ENCODE results near the gene DNAH5. TPM values are rescaled to one million over a fixed set of nuclear protein-coding genes. Genes with fewer than 3 reads are reported as not detected.

Gene DNAH5
- total RNA-seq, 4 donors from 2014 or later: 0.31 to 1.4 (median 1.0) TPM

- Histone ChIP-seq H3K36me3 (no peaks in the 10 kb centered on the region), H3K9me3 (no peaks in the 10 kb centered on the region), H3K4me1 (no peaks in the 10 kb centered on the region), H3K27ac (no peak overlapping the region), H3K4me3 (no peak overlapping the region), H3K27me3 (no peaks in the 10 kb centered on the region)
- WGBS, 2 donors (ENCODE audit: low coverage in 1 of 2): 54 to 58% methylated on average over 6 to 8 of the region's 8 CpGs
- TF ChIP-seq POLR2AphosphoS5 (IDR thresholded peaks at IDR 0.05): no peak
- TF ChIP-seq EP300 (IDR thresholded peaks at IDR 0.05): no peak
- TF ChIP-seq POLR2A (IDR thresholded peaks at IDR 0.05): no peak
- TF ChIP-seq, protein P1, sequence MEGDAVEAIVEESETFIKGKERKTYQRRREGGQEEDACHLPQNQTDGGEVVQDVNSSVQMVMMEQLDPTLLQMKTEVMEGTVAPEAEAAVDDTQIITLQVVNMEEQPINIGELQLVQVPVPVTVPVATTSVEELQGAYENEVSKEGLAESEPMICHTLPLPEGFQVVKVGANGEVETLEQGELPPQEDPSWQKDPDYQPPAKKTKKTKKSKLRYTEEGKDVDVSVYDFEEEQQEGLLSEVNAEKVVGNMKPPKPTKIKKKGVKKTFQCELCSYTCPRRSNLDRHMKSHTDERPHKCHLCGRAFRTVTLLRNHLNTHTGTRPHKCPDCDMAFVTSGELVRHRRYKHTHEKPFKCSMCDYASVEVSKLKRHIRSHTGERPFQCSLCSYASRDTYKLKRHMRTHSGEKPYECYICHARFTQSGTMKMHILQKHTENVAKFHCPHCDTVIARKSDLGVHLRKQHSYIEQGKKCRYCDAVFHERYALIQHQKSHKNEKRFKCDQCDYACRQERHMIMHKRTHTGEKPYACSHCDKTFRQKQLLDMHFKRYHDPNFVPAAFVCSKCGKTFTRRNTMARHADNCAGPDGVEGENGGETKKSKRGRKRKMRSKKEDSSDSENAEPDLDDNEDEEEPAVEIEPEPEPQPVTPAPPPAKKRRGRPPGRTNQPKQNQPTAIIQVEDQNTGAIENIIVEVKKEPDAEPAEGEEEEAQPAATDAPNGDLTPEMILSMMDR (IDR thresholded peaks at IDR 0.05): no peak
- no peak for ATAC-seq
Observed at GRCh38 chr5:13939638-13940037, 4.8 kb downstream of the DNAH5 start.

GRCh38 chr5:13934921-13935320 lies 9.6 kb downstream of the DNAH5 start:
- 29 to 67% methylated on average over 1 of the region's 1 CpG for WGBS, 2 donors (ENCODE audit: low coverage in 1 of 2)
- no peak for ATAC-seq
- H3K27ac ChIP-seq: no peak overlapping the region
- no peaks in the 10 kb centered on the region for H3K27me3 ChIP-seq
- peaks cover 0 to 14% (median 0%) of the 10 kb centered on the region in 3 donors for H3K9me3 ChIP-seq
- H3K4me3 ChIP-seq: no peak overlapping the region
- no peaks in the 10 kb centered on the region for H3K4me1 ChIP-seq
- H3K36me3 ChIP-seq: no peaks in the 10 kb centered on the region
- TF ChIP-seq POLR2AphosphoS5 (IDR thresholded peaks at IDR 0.05) (no peak), EP300 (IDR thresholded peaks at IDR 0.05) (no peak), POLR2A (IDR thresholded peaks at IDR 0.05) (no peak)
- TF ChIP-seq, protein P1 (IDR thresholded peaks at IDR 0.05): no peak

- peaks cover 0 to 14% (median 0%) of the 10 kb centered on the region in 3 donors for H3K9me3 ChIP-seq
- H3K4me1 ChIP-seq: no peaks in the 10 kb centered on the region
- H3K36me3 ChIP-seq: no peaks in the 10 kb centered on the region
- H3K27ac ChIP-seq: no peak overlapping the region
- H3K4me3 ChIP-seq: no peak overlapping the region
- no peak for ATAC-seq
- H3K27me3 ChIP-seq: no peaks in the 10 kb centered on the region
- no peak for TF ChIP-seq POLR2AphosphoS5 (IDR thresholded peaks at IDR 0.05)
- no peak for TF ChIP-seq EP300 (IDR thresholded peaks at IDR 0.05)
- no peak for TF ChIP-seq POLR2A (IDR thresholded peaks at IDR 0.05)
- TF ChIP-seq, protein P1 (IDR thresholded peaks at IDR 0.05): no peak
- 43 to 68% methylated on average over 2 of the region's 2 CpGs for WGBS, 2 donors (ENCODE audit: low coverage in 1 of 2)
Observed at GRCh38 chr5:13934125-13934524, 10.4 kb downstream of the DNAH5 start.

- Histone ChIP-seq H3K4me3 (no peak overlapping the region), H3K4me1 (no peaks in the 10 kb centered on the region), H3K36me3 (no peaks in the 10 kb centered on the region), H3K27ac (no peak overlapping the region), H3K27me3 (no peaks in the 10 kb centered on the region), H3K9me3 (peaks cover 0 to 14% (median 0%) of the 10 kb centered on the region in 3 donors)
- no peak for ATAC-seq
- WGBS, 2 donors (ENCODE audit: low coverage in 1 of 2): 75 to 80% methylated on average over 3 of the region's 3 CpGs
- TF ChIP-seq, protein P1 (IDR thresholded peaks at IDR 0.05): no peak
- TF ChIP-seq POLR2AphosphoS5 (IDR thresholded peaks at IDR 0.05): no peak
- no peak for TF ChIP-seq EP300 (IDR thresholded peaks at IDR 0.05)
- no peak for TF ChIP-seq POLR2A (IDR thresholded peaks at IDR 0.05)
Observed at GRCh38 chr5:13932561-13932960, 11.9 kb downstream of the DNAH5 start.

GRCh38 chr5:13932011-13932410 lies 12.5 kb downstream of the DNAH5 start:
- H3K27me3 ChIP-seq: no peaks in the 10 kb centered on the region
- no peak for ATAC-seq
- no peak for TF ChIP-seq EP300 (IDR thresholded peaks at IDR 0.05)
- TF ChIP-seq POLR2A (IDR thresholded peaks at IDR 0.05): no peak
- TF ChIP-seq, protein P1 (IDR thresholded peaks at IDR 0.05): no peak
- no peak for TF ChIP-seq POLR2AphosphoS5 (IDR thresholded peaks at IDR 0.05)
- H3K9me3 ChIP-seq: peaks cover 0 to 14% (median 0%) of the 10 kb centered on the region in 3 donors
- H3K4me3 ChIP-seq: no peak overlapping the region
- no peaks in the 10 kb centered on the region for H3K4me1 ChIP-seq
- no peak overlapping the region for H3K27ac ChIP-seq
- H3K36me3 ChIP-seq: no peaks in the 10 kb centered on the region
